H9 (cell line): ENCODE data around the gene DHRSX. TPM values are rescaled to one million over a fixed set of nuclear protein-coding genes. Genes with fewer than 3 reads are reported as not detected.

Source experiments
- DNase-seq: peaks from one replicate; pipeline ENCODE4 v3.0.0-alpha.2; 2017
- H2AFZ ChIP-seq: one replicate; pipeline ENCODE4 v1.6.1; 2013; ENCODE audit warnings: mild to moderate bottlenecking, low read length, control low read depth, moderate library complexity
- H2AK5ac ChIP-seq: 2 replicates; pipeline ENCODE4 v1.6.1; 2013; ENCODE audit warnings: low read length, control low read depth, mixed read lengths; ENCODE audit not compliant: insufficient read length
- H2BK120ac ChIP-seq: one replicate; pipeline ENCODE4 v1.6.1; 2013; ENCODE audit warnings: low read depth, mild to moderate bottlenecking, low read length, control low read depth, inconsistent platforms; ENCODE audit not compliant: poor library complexity, severe bottlenecking
- H2BK12ac ChIP-seq: 2 replicates; pipeline ENCODE4 v1.6.1; 2013; ENCODE audit warnings: low read length, control low read depth, mixed read lengths, low read depth; ENCODE audit not compliant: insufficient read length
- H2BK15ac ChIP-seq: 2 replicates; pipeline ENCODE4 v1.6.1; 2013; ENCODE audit warnings: low read depth, low read length, control low read depth
- H2BK20ac ChIP-seq: one replicate; pipeline ENCODE4 v1.6.1; 2013; ENCODE audit warnings: low read depth, mild to moderate bottlenecking, low read length, control low read depth, inconsistent platforms; ENCODE audit not compliant: poor library complexity, severe bottlenecking
- H2BK5ac ChIP-seq: 2 replicates; pipeline ENCODE4 v1.6.1; 2013; ENCODE audit warnings: low read length, control low read depth, mixed read lengths; ENCODE audit not compliant: insufficient read length
- H3K14ac ChIP-seq: 2 replicates; pipeline ENCODE4 v1.6.1; 2013; ENCODE audit warnings: low read length, control low read depth; ENCODE audit not compliant: insufficient read depth
- H3K18ac ChIP-seq: 2 replicates; pipeline ENCODE4 v1.6.1; 2013; ENCODE audit warnings: low read depth, mild to moderate bottlenecking, mixed read lengths, low read length, control low read depth; ENCODE audit not compliant: insufficient read length
- H3K23ac ChIP-seq: 2 replicates; pipeline ENCODE4 v1.6.1; 2013; ENCODE audit warnings: low read length, control low read depth, mixed read lengths, low read depth; ENCODE audit not compliant: insufficient read length
- H3K23me2 ChIP-seq: 2 replicates; pipeline ENCODE4 v1.6.1; 2013; ENCODE audit warnings: low read depth, mild to moderate bottlenecking, mixed read lengths, low read length, control low read depth; ENCODE audit not compliant: insufficient read length, poor library complexity, severe bottlenecking
- H3K27ac ChIP-seq: 2 replicates; pipeline ENCODE4 v1.5.1; 2013; ENCODE audit warnings: low read length, control low read depth, mixed read lengths, low read depth; ENCODE audit not compliant: insufficient read length
- H3K27me3 ChIP-seq: 2 replicates; pipeline ENCODE4 v1.6.1; 2013; ENCODE audit warnings: low read length, control low read depth, inconsistent platforms; ENCODE audit not compliant: insufficient read depth
- H3K4ac ChIP-seq: 2 replicates; pipeline ENCODE4 v1.6.1; 2013; ENCODE audit warnings: low read depth, mild to moderate bottlenecking, control low read depth, inconsistent platforms, low read length, moderate library complexity
- H3K4me1 ChIP-seq: 2 replicates; pipeline ENCODE4 v1.6.1; 2013; ENCODE audit warnings: low read length, control low read depth, inconsistent platforms; ENCODE audit not compliant: insufficient read depth
- H3K4me2 ChIP-seq: 2 replicates; pipeline ENCODE4 v1.6.1; 2013; ENCODE audit warnings: low read length, control low read depth, mixed read lengths; ENCODE audit not compliant: insufficient read length, insufficient read depth
- H3K56ac ChIP-seq: 2 replicates; pipeline ENCODE4 v1.6.1; 2013; ENCODE audit warnings: low read depth, mild to moderate bottlenecking, mixed read lengths, low read length, control low read depth; ENCODE audit not compliant: insufficient read length
- H3K79me1 ChIP-seq: 2 replicates; pipeline ENCODE4 v1.6.1; 2013; ENCODE audit warnings: low read depth, mild to moderate bottlenecking, moderate library complexity, low read length, control low read depth, inconsistent platforms; ENCODE audit not compliant: insufficient read depth, poor library complexity, severe bottlenecking
- H3K79me2 ChIP-seq: 2 replicates; pipeline ENCODE4 v1.6.1; 2013; ENCODE audit warnings: low read length, control low read depth, inconsistent platforms; ENCODE audit not compliant: insufficient read depth
- H3K9ac ChIP-seq: 2 replicates; pipeline ENCODE4 v1.6.1; 2013; ENCODE audit warnings: low read length, control low read depth, mixed read lengths; ENCODE audit not compliant: insufficient read length; ENCODE audit errors: extremely low read depth
- H3K9me3 ChIP-seq: one replicate; pipeline ENCODE4 v1.6.1; 2013; ENCODE audit warnings: low read depth, low read length, inconsistent platforms; ENCODE audit not compliant: control insufficient read depth
- H3T11ph ChIP-seq: one replicate; pipeline ENCODE4 v1.6.1; 2013; ENCODE audit warnings: mild to moderate bottlenecking, low read length, control low read depth, inconsistent platforms
- H4K20me1 ChIP-seq: one replicate; pipeline ENCODE4 v1.6.1; 2013; ENCODE audit not compliant: control insufficient read depth, insufficient read length, insufficient read depth
- H4K5ac ChIP-seq: 2 replicates; pipeline ENCODE4 v1.6.1; 2013; ENCODE audit warnings: low read depth, mild to moderate bottlenecking, mixed read lengths, low read length, control low read depth; ENCODE audit not compliant: insufficient read length
- H4K8ac ChIP-seq: replicated peaks from 2 replicates; pipeline ENCODE4 v1.6.1; 2013; ENCODE audit warnings: low read length, control low read depth, mixed read lengths, low read depth; ENCODE audit not compliant: insufficient read length
- H4K91ac ChIP-seq: 2 replicates; pipeline ENCODE4 v1.6.1; 2013; ENCODE audit warnings: low read depth, mild to moderate bottlenecking, moderate library complexity, mixed read lengths, low read length, control low read depth; ENCODE audit not compliant: insufficient read length
- H3K27ac Mint-ChIP-seq, 3 experiments: 2 replicates in 2 of 3; 3 replicates in 1 of 3; pipeline ENCODE4 v1.8.0; 2020 to 2021; ENCODE audit warnings: mixed read lengths in 3 of 3, mild to moderate bottlenecking in 1 of 3, moderate library complexity in 1 of 3
- H3K27me3 Mint-ChIP-seq: 2 replicates; pipeline ENCODE4 v1.8.0; 2021; ENCODE audit warnings: low read depth, mild to moderate bottlenecking, moderate library complexity, mixed read lengths
- H3K36me3 Mint-ChIP-seq, 3 experiments: 2 replicates in 2 of 3; 3 replicates in 1 of 3; pipeline ENCODE4 v1.8.0; 2020 to 2021; ENCODE audit warnings: low read depth in 3 of 3, mixed read lengths in 3 of 3; ENCODE audit not compliant: insufficient read depth in 1 of 3
- H3K4me1 Mint-ChIP-seq, 2 experiments: 2 replicates each; pipeline ENCODE4 v1.8.0; 2020; ENCODE audit warnings: mixed read lengths in 2 of 2
- H3K4me3 Mint-ChIP-seq, 2 experiments: 2 replicates in 1 of 2; 3 replicates in 1 of 2; pipeline ENCODE4 v1.8.0; 2020 to 2021; ENCODE audit warnings: mild to moderate bottlenecking in 2 of 2, mixed read lengths in 2 of 2, moderate library complexity in 1 of 2
- H3K9me3 Mint-ChIP-seq, 2 experiments: 2 replicates in 1 of 2; 3 replicates in 1 of 2; pipeline ENCODE4 v1.8.0; 2020; ENCODE audit warnings: mild to moderate bottlenecking in 2 of 2, mixed read lengths in 2 of 2, moderate library complexity in 1 of 2
- CTCF ChIP-seq: fragments of 200-600 bp; sonication (generic); conservative IDR thresholded peaks from 3 replicates; pipeline ENCODE4 v1.8.0; 2021; ENCODE audit warnings: antibody characterized with exemption, mild to moderate bottlenecking
- WGBS: extraction: QIAGEN DNeasy Blood & Tissue Kit; methylation state at CpG from one replicate; pipeline ENCODE4 v1.1.7; 2013; ENCODE audit warnings: missing lambda C conversion rate, low lambda C conversion rate, mixed read lengths; ENCODE audit not compliant: insufficient read length; ENCODE audit errors: extremely low coverage; 5-methylcytosine and 5-hydroxymethylcytosine counted together
- total RNA-seq: library from RNA; stranded (reverse); gene quantifications from 2 replicates; pipeline ENCODE4 v1.2.1, GENCODE V29; 2021

DHRSX gene
- total RNA-seq, 1 experiment from 2014 or later = 44.0 TPM

- H3K4me1 Mint-ChIP-seq = peaks cover 36 to 37% of the 10 kb centered on the region in 2 experiments
- TF ChIP-seq CTCF = no peak
- no peak overlapping the region for H2BK12ac ChIP-seq
- H3K23ac ChIP-seq = no peak overlapping the region
- peaks cover 4% of the 10 kb centered on the region; the same call in 1 of the 2 replicates for H3K4me1 ChIP-seq
- no peaks in the 10 kb centered on the region for H3K27me3 ChIP-seq
- no peaks in the 10 kb centered on the region for H3K23me2 ChIP-seq
- H4K8ac ChIP-seq = no peak overlapping the region
- no peaks in the 10 kb centered on the region for H3K9me3 ChIP-seq
- H2BK5ac ChIP-seq = no peak overlapping the region
- no peak overlapping the region for H2AK5ac ChIP-seq
- H3K79me2 ChIP-seq = no peaks in the 10 kb centered on the region
- H3K9ac ChIP-seq = no peak overlapping the region
- H4K91ac ChIP-seq = no peak overlapping the region
- H2BK20ac ChIP-seq = no peak overlapping the region
- H3K4ac ChIP-seq = no peak overlapping the region
- no peaks in the 10 kb centered on the region; the same call in 1 of the 2 replicates for H3K27me3 Mint-ChIP-seq
- no peak overlapping the region; a peak in 1 of 7 replicates for H3K27ac Mint-ChIP-seq
- no peak overlapping the region for H3K14ac ChIP-seq
- WGBS = no CpG with 5 or more reads among the region's 4 CpGs
- no peak overlapping the region for H3K27ac ChIP-seq
- H3T11ph ChIP-seq = no peak overlapping the region
- H2AFZ ChIP-seq = no peak overlapping the region
- H3K4me2 ChIP-seq = no peak overlapping the region
- H2BK120ac ChIP-seq = no peak overlapping the region
- peaks cover 17 to 19% of the 10 kb centered on the region in 2 experiments; a peak in 4 of 5 replicates for H3K9me3 Mint-ChIP-seq
- no peak overlapping the region for H2BK15ac ChIP-seq
- no peak overlapping the region for H3K18ac ChIP-seq
- no peak overlapping the region for H3K56ac ChIP-seq
- no peaks in the 10 kb centered on the region for H3K79me1 ChIP-seq
- no peaks in the 10 kb centered on the region for H4K20me1 ChIP-seq
- peaks cover 27 to 39% (median 35%) of the 10 kb centered on the region in 3 experiments for H3K36me3 Mint-ChIP-seq
- no peak overlapping the region for H4K5ac ChIP-seq
- H3K4me3 Mint-ChIP-seq = no peak overlapping the region
- no peak for DNase-seq
Observed at GRCh38 chrX:2230457-2230856, 270.3 kb downstream of the DHRSX start.
